Aorta (tissue), 5 donors: Measurements from ENCODE around the gene IPPK. TPM values are rescaled to one million over a fixed set of nuclear protein-coding genes. Genes with fewer than 3 reads are reported as not detected.
"Not testable (repeated sequence)": the region's sequence is repeated elsewhere in the genome, so short reads cannot be mapped to it uniquely, and the experiment has no call there.

Experiments
- ATAC-seq: fragments of 200-7000 bp; cut with Tn5 transposase; one replicate; pipeline ENCODE4 v1.9.1; 2022; ENCODE audit warnings: moderate library complexity; ENCODE audit not compliant: low FRiP score
- DNase-seq, 2 donors: peaks; one replicate each; pipeline ENCODE4 v3.0.0-alpha.2; 2020
- H3K27ac ChIP-seq, 2 donors: one replicate each; pipeline ENCODE4 v1.5.1; 2013; ENCODE audit warnings: low read length in 2 of 2, mild to moderate bottlenecking in 2 of 2, moderate library complexity in 2 of 2, control low read depth in 1 of 2, inconsistent platforms in 1 of 2, low read depth in 1 of 2
- H3K27me3 ChIP-seq, 2 donors: one replicate each; pipeline ENCODE4 v1.6.1; 2013; ENCODE audit warnings: control low read depth in 1 of 2, low read length in 1 of 2, mild to moderate bottlenecking in 1 of 2, moderate library complexity in 1 of 2; ENCODE audit not compliant: insufficient read depth in 2 of 2, control insufficient read depth in 1 of 2
- H3K36me3 ChIP-seq, 2 donors: one replicate each; pipeline ENCODE4 v1.6.1; 2013; ENCODE audit warnings: control low read depth in 1 of 2, low read length in 1 of 2, mild to moderate bottlenecking in 1 of 2; ENCODE audit not compliant: insufficient read depth in 2 of 2, control insufficient read depth in 1 of 2
- H3K4me1 ChIP-seq, 2 donors: one replicate each; pipeline ENCODE4 v1.6.1; 2013; ENCODE audit warnings: low read length in 2 of 2, control low read depth in 1 of 2, mild to moderate bottlenecking in 1 of 2, moderate library complexity in 1 of 2; ENCODE audit not compliant: insufficient read depth in 2 of 2, control insufficient read depth in 1 of 2
- H3K4me3 ChIP-seq, 2 donors: one replicate each; pipeline ENCODE4 v1.5.1; 2013; ENCODE audit warnings: low read length in 2 of 2, control low read depth in 1 of 2, mild to moderate bottlenecking in 1 of 2
- H3K9me3 ChIP-seq: one replicate; pipeline ENCODE4 v1.6.1; 2013; ENCODE audit warnings: mild to moderate bottlenecking, low read length; ENCODE audit not compliant: control insufficient read depth
- WGBS, 2 donors: extraction: QIAGEN DNeasy Blood & Tissue Kit; methylation state at CpG; one replicate each; pipeline ENCODE4 v1.1.7; 2013; 5-methylcytosine and 5-hydroxymethylcytosine counted together
- intact Hi-C, 2 donors: fragments of 100-400 bp; cut with DNase I; formaldehyde crosslinking; loops; one replicate each; pipeline versions ENCODE4 v1.14.2 to v1.15.0; 2022
- polyA plus RNA-seq, 2 donors: library from polyadenylated mRNA; stranded (reverse); fragments of 200-250 nt; gene quantifications; one replicate each; pipeline ENCODE4 v1.2.3, GENCODE V29; 2013
- total RNA-seq, 2 donors: library from RNA; stranded (reverse); fragmentation: NEBNext Ultra II Directional; extraction: Animal tissue kit (Norgen Biotek cat#: 25700); gene quantifications; one replicate each; pipeline ENCODE4 v1.2.1, GENCODE V29; 2021
- donor health status: healthy with polysubstance abuse.
- donor health status: Bipolar disorder and iron deficiency.
- donor health status: DM: no; HTN: no; CAD: no.
- donor health status: DM: no; HTN: no; CAD: no.
- donor health status: DM: yes; HTN: yes; CAD: no.

The IPPK gene
- total and polyA plus RNA-seq, 4 donors: 2.5 to 12.1 (median 6.8) TPM

GRCh38 chr9:92573612-92574011 is 96.3 kb downstream of the IPPK start:
- DNase-seq, H3K27ac ChIP-seq, H3K27me3 ChIP-seq, H3K4me1 ChIP-seq, H3K4me3 ChIP-seq, H3K36me3 ChIP-seq, H3K9me3 ChIP-seq, ATAC-seq, intact Hi-C loops: not testable (repeated sequence)
- 95 to 97% methylated on average over 14 of the region's 14 CpGs for WGBS, 2 donors

DNA sequence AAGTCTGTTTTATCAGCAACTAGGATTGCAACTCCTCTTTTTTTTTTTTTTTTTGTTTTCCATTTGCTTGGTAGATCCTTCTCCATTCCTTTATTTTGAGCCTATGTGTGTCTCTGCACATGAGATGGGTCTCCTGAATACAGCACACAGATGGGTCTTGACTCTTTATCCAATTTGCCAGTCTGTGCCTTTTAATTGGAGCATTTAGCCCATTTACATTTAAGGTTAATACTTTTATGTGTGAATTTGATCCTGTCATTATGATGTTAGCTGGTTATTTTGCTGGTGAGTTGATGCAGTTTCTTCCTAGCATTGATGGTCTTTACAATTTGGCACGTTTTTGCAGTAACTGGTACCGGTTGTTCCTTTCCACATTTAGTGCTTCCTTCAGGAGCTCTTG is 98.1 kb downstream of the IPPK start:
- H3K27me3 ChIP-seq, ATAC-seq, intact Hi-C loops, H3K27ac ChIP-seq, H3K4me1 ChIP-seq, DNase-seq, H3K36me3 ChIP-seq, H3K9me3 ChIP-seq, H3K4me3 ChIP-seq: not testable (repeated sequence)
- 35 to 68% methylated on average over 2 of the region's 2 CpGs for WGBS, 2 donors

- H3K36me3 ChIP-seq: no peaks in the 10 kb centered on the region
- ATAC-seq (no peak), DNase-seq (no peak)
- 9 to 14% methylated on average over 2 of the region's 2 CpGs for WGBS, 2 donors
- no peak overlapping the region for H3K4me3 ChIP-seq
- no peak overlapping the region for H3K27ac ChIP-seq
- H3K27me3 ChIP-seq: no peaks in the 10 kb centered on the region
- H3K4me1 ChIP-seq: no peaks in the 10 kb centered on the region
- no peaks in the 10 kb centered on the region for H3K9me3 ChIP-seq
- intact Hi-C loops: no loop called here
Measured at GRCh38 chr9:92564982-92565381, 104.9 kb downstream of the IPPK start.

- intact Hi-C loops: no loop called here
- Histone ChIP-seq H3K9me3 (no peaks in the 10 kb centered on the region), H3K36me3 (no peaks in the 10 kb centered on the region), H3K27ac (no peak overlapping the region), H3K27me3 (peaks cover 0 to 2% of the 10 kb centered on the region in 2 donors), H3K4me1 (no peaks in the 10 kb centered on the region), H3K4me3 (no peak overlapping the region)
- no peak for ATAC-seq
- DNase-seq: no peak
Measured at GRCh38 chr9:92564504-92564903, 105.4 kb downstream of the IPPK start.

Other genes starting within 250 kb of the IPPK start
- 10 to 100 TPM; 36.4 to 43.3 TPM for gene OMD, start 245.7 kb downstream of the IPPK start, total RNA-seq
- 100 to 1,000 TPM; 156 to 176 TPM for gene OMD, start 245.7 kb downstream of the IPPK start, polyA plus RNA-seq
- 100 to 1,000 TPM in 1 of 2 donors, 10 to 100 TPM in 1; 79.8 to 113 TPM for gene ASPN, start 187.6 kb downstream of the IPPK start, total RNA-seq
- 100 to 1,000 TPM in 1 of 2 donors, 10 to 100 TPM in 1; 82.1 to 227 TPM for gene ASPN, start 187.6 kb downstream of the IPPK start, polyA plus RNA-seq
- gene ECM2, start 134.1 kb downstream of the IPPK start, total RNA-seq: 10 to 100 TPM; 54.6 to 65.6 TPM
- gene ECM2, start 134.1 kb downstream of the IPPK start, polyA plus RNA-seq: 100 to 1,000 TPM in 1 of 2 donors, 10 to 100 TPM in 1; 47.8 to 102 TPM
- 10 to 100 TPM; 32.4 to 37.2 TPM for gene BICD2, start 94.7 kb upstream of the IPPK start, total RNA-seq
- gene BICD2, start 94.7 kb upstream of the IPPK start, polyA plus RNA-seq: 10 to 100 TPM in 1 of 2 donors, 1 to 10 TPM in 1; 8.9 to 16.1 TPM
- 10 to 100 TPM; 11.6 to 17.3 TPM for gene ZNF484, start 207.9 kb upstream of the IPPK start, total RNA-seq
- 1 to 10 TPM; 1.5 to 1.9 TPM for gene ZNF484, start 207.9 kb upstream of the IPPK start, polyA plus RNA-seq